ENCODE data around the gene SLA2. TPM values are rescaled to one million over a fixed set of nuclear protein-coding genes. Genes with fewer than 3 reads are reported as not detected.

Gene SLA2
- polyA plus RNA-seq, 1 of the 3 experiments (the other 2 are of a cell fraction): not detected

- Histone ChIP-seq H3F3A (replicated peaks; ENCODE audit: insufficient read depth) (no peaks in the 10 kb centered on the region), H4K20me1 (ENCODE audit: insufficient read depth) (no peaks in the 10 kb centered on the region), H3K27ac (ENCODE audit: low read depth in 2 of 2, low read length in 1 of 2) (no peak overlapping the region), H3K27me3 (ENCODE audit: insufficient read depth) (no peaks in the 10 kb centered on the region), H3K36me3 (replicated peaks in 1 of 2; ENCODE audit: control insufficient read depth in 1 of 2, insufficient read depth in 2 of 2, low read length in 1 of 2) (peaks cover 2 to 9% of the 10 kb centered on the region in 2 experiments), H3K4me1 (ENCODE audit: control insufficient read depth in 1 of 2, insufficient read depth in 2 of 2, low read depth in 1 of 2, low read length in 1 of 2) (no peaks in the 10 kb centered on the region), H3K4me3 (ENCODE audit: low read depth in 2 of 2, low read length in 1 of 2) (no peak overlapping the region), H3K4me2 (no peak overlapping the region), H3K9me3 (no peaks in the 10 kb centered on the region), H3K9ac (no peak overlapping the region), H2AFZ (ENCODE audit: low read depth) (no peak overlapping the region), H3K9me2 (no peaks in the 10 kb centered on the region), H3K79me2 (ENCODE audit: insufficient read depth) (no peaks in the 10 kb centered on the region)
- 86% methylated on average over 3 of the region's 3 CpGs for WGBS (ENCODE audit: low lambda C conversion rate)
- POLR2A ChIA-PET: no interaction called here
- DNase-seq: no peak
- CTCF ChIA-PET: interaction anchor here (0.5 to 2.6 kb wide), 3 partner anchors 11 to 138 kb away, joined by 3 to 10 read pairs (median 6); partner anchors contain the start of gene DSN1
- TF ChIP-seq REST (IDR thresholded peaks at IDR 0.05; ENCODE audit: low read depth, low read length) (no peak), MXI1 (IDR thresholded peaks at IDR 0.05; ENCODE audit: low read depth, low read length) (no peak), TAF1 (IDR thresholded peaks at IDR 0.05; ENCODE audit: borderline replicate concordance, low read depth, low read length) (no peak), JUND (IDR thresholded peaks at IDR 0.05) (no peak), TCF12 (IDR thresholded peaks at IDR 0.05) (no peak), NRF1 (IDR thresholded peaks at IDR 0.05; ENCODE audit: low read depth, low read length) (no peak), CHD2 (IDR thresholded peaks at IDR 0.05; ENCODE audit: low read length, partially characterized antibody) (no peak), YY1 (IDR thresholded peaks at IDR 0.05; ENCODE audit: low read depth) (no peak), PBX3 (IDR thresholded peaks at IDR 0.05) (no peak)
Observed at GRCh38 chr20:36655004-36655403, 9.0 kb upstream of the SLA2 start.

- ChIA-PET POLR2A (no interaction called here), CTCF (interaction anchor here (0.5 to 2.6 kb wide), 3 partner anchors 11 to 139 kb away, joined by 3 to 10 read pairs (median 6); partner anchors contain the start of gene DSN1)
- no peak overlapping the region for H3K4me3 ChIP-seq (ENCODE audit: low read depth in 2 of 2, low read length in 1 of 2)
- no peak for DNase-seq
- no peaks in the 10 kb centered on the region for H3K9me2 ChIP-seq
- H2AFZ ChIP-seq (ENCODE audit: low read depth): no peak overlapping the region
- no peak for TF ChIP-seq RFX5 (IDR thresholded peaks at IDR 0.05; ENCODE audit: low read length)
- no peak for TF ChIP-seq ZBTB33 (IDR thresholded peaks at IDR 0.05; ENCODE audit: borderline replicate concordance, low read depth)
- TF ChIP-seq NFIC (IDR thresholded peaks at IDR 0.05; ENCODE audit: borderline replicate concordance): no peak
- H3K27ac ChIP-seq (ENCODE audit: low read depth in 2 of 2, low read length in 1 of 2): no peak overlapping the region
- H3K27me3 ChIP-seq (ENCODE audit: insufficient read depth): no peaks in the 10 kb centered on the region
- H3K9ac ChIP-seq: no peak overlapping the region
- H3K9me3 ChIP-seq: no peaks in the 10 kb centered on the region
- H3K36me3 ChIP-seq (replicated peaks in 1 of 2; ENCODE audit: control insufficient read depth in 1 of 2, insufficient read depth in 2 of 2, low read length in 1 of 2): peaks cover 0 to 9% of the 10 kb centered on the region in 2 experiments
- H3K79me2 ChIP-seq (ENCODE audit: insufficient read depth): no peaks in the 10 kb centered on the region
- no peaks in the 10 kb centered on the region for H3K4me1 ChIP-seq (ENCODE audit: control insufficient read depth in 1 of 2, insufficient read depth in 2 of 2, low read depth in 1 of 2, low read length in 1 of 2)
- H4K20me1 ChIP-seq (ENCODE audit: insufficient read depth): no peaks in the 10 kb centered on the region
- H3K4me2 ChIP-seq: no peak overlapping the region
- WGBS (ENCODE audit: low lambda C conversion rate): 97% methylated on average over 8 of the region's 8 CpGs
- H3F3A ChIP-seq (replicated peaks; ENCODE audit: insufficient read depth): no peaks in the 10 kb centered on the region
Observed at GRCh38 chr20:36654506-36654905, 8.5 kb upstream of the SLA2 start.
